Testis (tissue), 3 donors: ENCODE data around the gene MARK2. TPM values are rescaled to one million over a fixed set of nuclear protein-coding genes. Genes with fewer than 3 reads are reported as not detected.

Experiments used
- DNase-seq: peaks from one replicate; pipeline ENCODE4 v3.0.0-alpha.2; 2019
- H3K27ac ChIP-seq, 2 donors: fragments of 200-600 bp; sonication (generic); one replicate each; pipeline ENCODE4 v1.5.1; 2019
- H3K27me3 ChIP-seq: fragments of 200-600 bp; sonication (generic); one replicate; pipeline ENCODE4 v1.5.1; 2019
- H3K36me3 ChIP-seq: fragments of 200-600 bp; sonication (generic); one replicate; pipeline ENCODE4 v1.5.1; 2017; ENCODE audit warnings: low read depth; ENCODE audit errors: missing control alignments
- H3K4me1 ChIP-seq: fragments of 200-600 bp; sonication (generic); one replicate; pipeline ENCODE4 v1.5.1; 2019
- H3K4me3 ChIP-seq, 2 donors: fragments of 200-600 bp; sonication (generic); one replicate each; pipeline ENCODE4 v1.5.1; 2017 to 2019
- H3K9me3 ChIP-seq: fragments of 200-600 bp; sonication (generic); one replicate; pipeline ENCODE4 v1.5.1; 2017
- POLR2A ChIP-seq: fragments of 450-650 bp; IDR thresholded peaks from one replicate; pipeline ENCODE4 v1.6.1; 2017; ENCODE audit warnings: antibody characterized with exemption, mild to moderate bottlenecking, moderate library complexity
- WGBS, 2 donors: methylation state at CpG; one replicate each; pipeline ENCODE4 v1.1.5; 2018; 5-methylcytosine and 5-hydroxymethylcytosine counted together
- intact Hi-C: fragments of 100-400 bp; cut with DNase I; formaldehyde crosslinking; loops from one replicate; pipeline ENCODE4 v1.15.1; 2023; ENCODE audit warnings: low total_unique reads
- polyA plus RNA-seq: library from polyadenylated mRNA; stranded (reverse); fragments of 350-450 nt; fragmentation: Illumina TruSeq; extraction: RNeasy Lipid Tissue Mini Kit (QIAGEN cat#74804); gene quantifications from one replicate; pipeline ENCODE4 v1.2.3, GENCODE V29; 2014; ENCODE audit warnings: low read depth, low replicate concordance; ENCODE audit not compliant: insufficient read depth
- total RNA-seq, 2 donors: library from RNA; depleted of rRNA; stranded (reverse); fragments of >200 nt; gene quantifications; one replicate each; pipeline ENCODE4 v1.2.3, GENCODE V29; 2016
- TF ChIP-seq, protein P1 (sequence below), 3 experiments: fragments of 450-650 bp in 2 of 3; fragments of 200-600 bp in 1 of 3; sonication (generic) in 1 of 3; IDR thresholded peaks; one replicate each; pipeline ENCODE4 v1.5.1; 2016 to 2019; ENCODE audit warnings: antibody characterized with exemption in 3 of 3, mild to moderate bottlenecking in 2 of 3, moderate library complexity in 1 of 3

The MARK2 gene
- total and polyA plus RNA-seq, 3 donors from 2014 or later = 24.7 to 52.8 (median 51.7) TPM

DNA sequence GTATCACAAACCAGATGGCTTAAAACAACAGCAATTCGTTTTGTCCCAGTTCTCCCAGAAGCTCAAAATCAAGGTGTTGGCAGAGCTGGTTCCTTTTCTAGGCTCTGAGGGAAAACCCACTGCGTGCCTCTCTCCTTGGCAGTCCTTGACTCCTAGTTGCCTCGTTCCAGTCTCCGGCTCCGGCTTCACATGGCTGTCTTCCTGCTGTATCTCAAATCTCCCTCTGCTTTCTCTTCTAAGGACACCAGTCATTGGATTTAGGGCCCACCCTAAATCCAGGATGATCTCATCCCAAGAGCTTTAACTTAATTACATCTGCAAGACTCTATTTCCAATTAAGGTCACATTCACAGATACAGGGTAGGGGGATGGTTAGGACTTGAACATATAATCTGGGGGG is 90.7 kb downstream of the MARK2 start:
- Histone ChIP-seq H3K36me3 (no peaks in the 10 kb centered on the region), H3K4me3 (no peak overlapping the region), H3K4me1 (no peaks in the 10 kb centered on the region), H3K27me3 (no peaks in the 10 kb centered on the region), H3K27ac (no peak overlapping the region), H3K9me3 (no peaks in the 10 kb centered on the region)
- TF ChIP-seq, protein P1, sequence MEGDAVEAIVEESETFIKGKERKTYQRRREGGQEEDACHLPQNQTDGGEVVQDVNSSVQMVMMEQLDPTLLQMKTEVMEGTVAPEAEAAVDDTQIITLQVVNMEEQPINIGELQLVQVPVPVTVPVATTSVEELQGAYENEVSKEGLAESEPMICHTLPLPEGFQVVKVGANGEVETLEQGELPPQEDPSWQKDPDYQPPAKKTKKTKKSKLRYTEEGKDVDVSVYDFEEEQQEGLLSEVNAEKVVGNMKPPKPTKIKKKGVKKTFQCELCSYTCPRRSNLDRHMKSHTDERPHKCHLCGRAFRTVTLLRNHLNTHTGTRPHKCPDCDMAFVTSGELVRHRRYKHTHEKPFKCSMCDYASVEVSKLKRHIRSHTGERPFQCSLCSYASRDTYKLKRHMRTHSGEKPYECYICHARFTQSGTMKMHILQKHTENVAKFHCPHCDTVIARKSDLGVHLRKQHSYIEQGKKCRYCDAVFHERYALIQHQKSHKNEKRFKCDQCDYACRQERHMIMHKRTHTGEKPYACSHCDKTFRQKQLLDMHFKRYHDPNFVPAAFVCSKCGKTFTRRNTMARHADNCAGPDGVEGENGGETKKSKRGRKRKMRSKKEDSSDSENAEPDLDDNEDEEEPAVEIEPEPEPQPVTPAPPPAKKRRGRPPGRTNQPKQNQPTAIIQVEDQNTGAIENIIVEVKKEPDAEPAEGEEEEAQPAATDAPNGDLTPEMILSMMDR (IDR thresholded peaks at IDR 0.05) = no peak
- no peak for TF ChIP-seq POLR2A
- DNase-seq = no peak
- intact Hi-C loops = no loop called here
- 78% methylated on average over 5 of the region's 5 CpGs for WGBS, 2 donors

DNA sequence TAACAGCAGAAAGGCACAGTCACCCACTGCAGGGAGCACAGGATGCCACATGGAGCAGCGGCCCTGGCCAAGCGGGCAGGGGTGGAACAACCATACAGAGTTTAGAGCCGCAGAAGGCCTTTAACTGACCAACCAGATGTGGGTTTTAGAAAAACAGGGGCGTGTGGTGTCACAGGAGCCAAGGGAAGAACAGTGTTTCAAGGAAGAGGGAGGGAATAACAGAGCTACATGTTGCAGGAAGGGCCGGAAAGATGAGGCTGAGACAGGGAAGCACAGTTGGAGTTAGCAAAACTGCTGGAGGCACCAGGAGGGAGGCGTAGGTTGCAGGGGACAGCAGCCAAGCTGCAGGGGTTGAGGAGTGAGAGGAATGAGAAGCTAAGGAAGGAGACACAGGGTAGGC is 92.1 kb downstream of the MARK2 start:
- H3K9me3 ChIP-seq = no peaks in the 10 kb centered on the region
- H3K27ac ChIP-seq = no peak overlapping the region
- DNase-seq = no peak
- H3K36me3 ChIP-seq = no peaks in the 10 kb centered on the region
- no peak overlapping the region for H3K4me3 ChIP-seq
- TF ChIP-seq, protein P1 (IDR thresholded peaks at IDR 0.05) = no peak
- TF ChIP-seq POLR2A = no peak
- H3K4me1 ChIP-seq = no peaks in the 10 kb centered on the region
- WGBS, 2 donors = 44 to 65% methylated on average over 6 of the region's 6 CpGs
- H3K27me3 ChIP-seq = no peaks in the 10 kb centered on the region
- intact Hi-C loops = no loop called here

DNA sequence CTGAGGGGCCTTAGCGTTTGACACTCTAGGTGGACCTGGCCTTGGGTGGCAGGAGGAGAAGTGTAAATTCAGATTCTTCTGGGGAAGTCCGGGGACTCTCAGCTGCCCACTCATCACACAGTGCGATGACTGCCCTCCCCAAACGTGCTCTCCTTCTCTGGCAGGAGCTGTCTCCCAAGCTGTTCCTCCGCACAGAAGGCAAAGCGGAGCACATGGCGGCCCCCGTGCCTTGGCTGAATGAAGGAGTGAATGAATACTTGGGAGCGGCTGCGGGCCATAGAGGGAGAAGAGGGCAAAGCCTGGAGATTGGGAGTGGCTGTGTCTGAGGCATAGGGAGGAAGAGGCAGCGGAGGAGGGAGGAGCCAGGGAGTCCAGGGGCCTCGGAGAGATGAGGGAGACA is 93.0 kb downstream of the MARK2 start:
- WGBS, 2 donors = 76 to 85% methylated on average over 11 to 12 of the region's 12 CpGs
- no peaks in the 10 kb centered on the region for H3K27me3 ChIP-seq
- H3K27ac ChIP-seq = no peak overlapping the region
- no peak for TF ChIP-seq POLR2A
- TF ChIP-seq, protein P1 (IDR thresholded peaks at IDR 0.05) = no peak
- DNase-seq = no peak
- H3K4me3 ChIP-seq = no peak overlapping the region
- H3K4me1 ChIP-seq = no peaks in the 10 kb centered on the region
- no peaks in the 10 kb centered on the region for H3K9me3 ChIP-seq
- H3K36me3 ChIP-seq = no peaks in the 10 kb centered on the region
- intact Hi-C loops = no loop called here

DNA sequence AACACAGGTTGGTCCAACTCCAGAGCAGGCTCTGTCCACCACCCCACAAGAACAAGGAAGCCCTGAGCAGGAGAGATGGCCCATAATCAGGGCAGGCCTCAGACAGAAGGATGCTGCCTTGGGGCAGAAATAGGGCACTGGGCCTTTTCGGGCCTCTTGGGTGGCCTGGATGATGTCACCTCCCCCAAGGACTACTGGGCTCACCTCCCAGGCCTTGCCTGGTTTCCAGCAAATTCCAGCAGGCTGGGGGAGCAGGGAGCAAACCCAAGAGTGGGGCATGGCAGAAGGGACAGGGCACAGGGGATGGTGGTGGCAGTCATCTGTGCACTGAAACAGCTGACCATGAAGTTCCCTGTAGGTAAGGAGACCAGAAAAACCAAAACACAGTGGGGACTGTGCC is 94.5 kb downstream of the MARK2 start:
- DNase-seq = no peak
- H3K27me3 ChIP-seq = no peaks in the 10 kb centered on the region
- H3K4me3 ChIP-seq = no peak overlapping the region
- no peaks in the 10 kb centered on the region for H3K36me3 ChIP-seq
- intact Hi-C loops = no loop called here
- TF ChIP-seq POLR2A = no peak
- TF ChIP-seq, protein P1 (IDR thresholded peaks at IDR 0.05) = no peak
- no peaks in the 10 kb centered on the region for H3K4me1 ChIP-seq
- H3K27ac ChIP-seq = no peak overlapping the region
- 33 to 60% methylated on average over 1 of the region's 1 CpG for WGBS, 2 donors
- H3K9me3 ChIP-seq = no peaks in the 10 kb centered on the region

DNA sequence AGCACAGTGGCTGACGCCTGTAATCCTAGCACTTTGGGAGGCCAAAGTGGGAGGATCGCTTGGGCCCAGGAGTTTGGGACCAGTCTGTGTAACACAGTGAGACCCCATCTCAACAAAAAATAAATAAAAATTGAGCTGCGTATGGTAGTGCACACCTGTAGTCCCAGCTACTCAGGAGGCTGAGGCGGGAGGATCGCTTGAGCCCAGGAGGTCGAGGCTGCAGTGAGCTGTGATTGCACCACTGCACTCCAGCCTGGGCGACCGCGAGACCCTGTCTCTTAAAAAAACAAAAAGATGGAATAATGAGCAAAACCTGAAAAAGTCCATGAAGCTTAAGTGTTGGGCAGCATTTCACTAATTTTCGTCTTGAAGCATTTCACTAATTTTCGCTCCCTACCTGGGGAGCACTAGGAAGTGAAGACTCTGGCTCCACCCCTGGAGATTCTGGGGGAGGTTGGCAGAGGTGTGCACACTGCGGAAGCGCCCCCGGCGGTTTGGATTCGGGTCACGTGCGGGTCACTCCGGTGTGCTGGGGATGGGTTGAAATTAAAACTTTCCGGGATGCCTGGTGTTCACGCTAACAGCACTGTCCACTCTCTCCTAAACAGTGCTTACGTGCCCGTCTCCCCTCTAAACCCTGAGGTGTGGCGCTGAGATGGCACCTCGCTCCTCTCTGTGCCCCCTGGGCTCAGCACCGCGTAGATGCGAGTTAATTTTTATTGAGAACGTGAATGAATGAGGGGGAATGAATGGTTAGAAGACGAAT is 99.0 kb downstream of the MARK2 start:
- WGBS, 2 donors = 17 to 19% methylated on average over 25 to 30 of the region's 30 CpGs
- Histone ChIP-seq H3K36me3 (no peaks in the 10 kb centered on the region), H3K27me3 (no peaks in the 10 kb centered on the region), H3K4me3 (peak overlapping the region; percentile 74 to 90), H3K9me3 (no peaks in the 10 kb centered on the region), H3K27ac (peak overlapping the region in 1 of 2 donors; percentile 73), H3K4me1 (no peaks in the 10 kb centered on the region)
- intact Hi-C loops = no loop called here
- DNase-seq = no peak
- TF ChIP-seq POLR2A = no peak
- TF ChIP-seq, protein P1 (IDR thresholded peaks at IDR 0.05) = no peak
